NK-92 (cell line): Measurements from ENCODE around the gene LIN28A.

ENCODE experiments used
- DNase-seq: peaks from one replicate; lab custom pipeline; 2025; ENCODE audit not compliant: unreplicated experiment; lab: John Stamatoyannopoulos, UW

Gene LIN28A

DNA sequence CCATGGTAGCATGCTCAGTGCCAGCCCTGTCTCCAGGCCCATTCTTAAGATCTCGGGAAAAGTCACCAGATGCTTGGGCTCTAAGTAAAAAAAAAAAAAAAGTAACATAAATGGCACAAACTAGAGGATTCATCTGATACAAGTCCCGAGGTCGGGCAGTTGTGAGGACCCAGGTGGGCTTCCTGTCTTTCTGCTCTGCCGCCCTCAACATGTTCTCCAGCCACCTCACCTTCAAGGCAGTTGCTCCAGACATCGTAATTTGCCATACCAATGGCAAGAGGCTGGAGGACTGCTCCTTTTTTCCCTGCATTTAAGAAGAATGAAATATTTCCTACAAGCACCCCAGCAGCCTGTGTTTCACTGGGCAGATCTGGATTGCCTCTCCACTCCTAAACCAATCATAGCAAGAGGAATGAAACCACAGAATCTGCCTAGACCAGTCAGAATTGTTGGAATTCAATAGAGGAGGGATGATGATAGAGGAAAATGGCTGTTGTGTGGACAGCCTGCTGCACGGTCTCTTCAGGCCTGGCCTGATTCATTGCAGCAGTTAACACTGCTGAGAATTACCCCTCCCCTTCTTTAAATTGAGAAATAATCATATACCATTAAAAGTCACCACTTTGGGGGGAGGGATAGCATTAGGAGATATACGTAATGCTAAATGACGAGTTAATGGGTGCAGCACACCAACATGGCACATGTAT, 67.0 kb downstream of the LIN28A start:
- no peak for DNase-seq

DNA sequence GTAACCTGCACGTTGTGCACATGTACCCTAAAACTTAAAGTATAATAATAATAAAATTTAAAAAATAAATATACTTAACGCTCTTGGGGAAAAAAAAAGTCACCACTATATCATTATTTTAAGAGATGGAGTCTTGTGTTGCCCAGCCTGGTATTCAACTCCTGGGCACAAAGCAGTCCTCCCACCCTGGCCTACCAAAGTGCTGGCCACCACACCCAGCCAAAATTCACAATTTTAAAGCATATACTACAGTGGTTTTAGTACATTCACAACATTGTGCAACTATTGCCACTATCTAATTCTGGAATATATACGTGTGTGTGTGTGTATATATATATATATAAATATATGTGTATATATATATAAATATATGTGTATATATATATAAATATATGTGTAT, 67.5 kb downstream of the LIN28A start:
- no peak for DNase-seq

DNA sequence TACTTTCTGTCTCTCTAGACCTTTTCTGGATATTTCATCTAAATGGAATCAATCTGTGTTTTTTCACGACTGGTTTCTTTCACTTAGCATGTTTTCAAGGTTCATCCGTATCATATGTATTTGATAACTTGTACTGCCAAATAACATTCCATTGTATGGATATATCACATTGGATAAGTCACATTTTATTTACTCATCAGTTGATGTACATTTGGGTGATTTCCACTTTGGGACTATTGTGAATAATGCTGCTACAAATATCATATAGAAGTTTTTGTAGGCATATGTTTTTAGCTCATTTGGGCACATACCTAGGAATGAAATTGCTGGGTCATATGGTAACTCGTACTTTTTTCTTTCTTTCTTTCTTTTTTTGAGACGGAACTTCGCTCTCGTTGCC, 68.4 kb downstream of the LIN28A start:
- DNase-seq = no peak
